H1 (cell line): Measurements from ENCODE around the gene TTC9. TPM values are rescaled to one million over a fixed set of nuclear protein-coding genes. Genes with fewer than 3 reads are reported as not detected.

Experiments used
- JUN ChIP-seq: IDR thresholded peaks from 2 replicates; pipeline ENCODE4 v1.6.1; 2011; ENCODE audit warnings: low read depth, mild to moderate bottlenecking, improper control_type of control experiment, low read length
- NANOG ChIP-seq: IDR thresholded peaks from 2 replicates; pipeline ENCODE4 v1.6.1; 2011; ENCODE audit warnings: low read length, low read depth, mild to moderate bottlenecking, inconsistent platforms; ENCODE audit not compliant: insufficient read depth, poor library complexity, severe bottlenecking
- RAD21 ChIP-seq, 2 experiments: IDR thresholded peaks in 1 of 2; conservative IDR thresholded peaks in 1 of 2; 2 replicates each; pipeline ENCODE4 v1.6.1; 2011; ENCODE audit warnings: low read depth in 2 of 2, low read length in 2 of 2, improper control_type of control experiment in 1 of 2, inconsistent platforms in 1 of 2, mild to moderate bottlenecking in 1 of 2, moderate library complexity in 1 of 2
- RBBP5 ChIP-seq: IDR thresholded peaks from 2 replicates; pipeline ENCODE4 v1.7.1; 2012; ENCODE audit warnings: low read depth, mild to moderate bottlenecking, inconsistent platforms, low read length, moderate library complexity, borderline replicate concordance
- SIRT6 ChIP-seq: IDR thresholded peaks from one replicate; pipeline ENCODE4 v1.7.1; 2012; ENCODE audit warnings: low read length, inconsistent platforms
- SUZ12 ChIP-seq: fragments of 200-600 bp; sonication (generic); IDR thresholded peaks from 2 replicates; pipeline ENCODE4 v1.6.1; 2012; ENCODE audit warnings: mild to moderate bottlenecking, inconsistent platforms, low read length, moderate library complexity, mixed read lengths
- polyA plus RNA-seq, 7 experiments: library from polyadenylated mRNA; depleted of rRNA in 3 of 7; stranded (reverse) in 5 of 7; unstranded in 2 of 7; fragments of >200 nt in 5 of 7; fragments of 200-250 nt in 2 of 7; gene quantifications; 1 replicate in 5 of 7; 2 replicates in 1 of 7; 4 replicates in 1 of 7; pipeline versions ENCODE4 v1.2.1 to v1.2.3, GENCODE V29; 2011 to 2013; ENCODE audit warnings: missing spikeins in 2 of 7, mixed read lengths in 2 of 7
- total RNA-seq: library from RNA; stranded (reverse); fragmentation: NEBNext Ultra II Directional; extraction: Animal tissue kit (Norgen Biotek cat#: 25700); gene quantifications from 2 replicates; pipeline ENCODE4 v1.2.1, GENCODE V29; 2021

Gene TTC9
- total and polyA plus RNA-seq, 2 of the 8 experiments (the other 6 are each of a cell fraction or from before 2014, with no cell fraction given), result 21.0 to 29.5 TPM

GRCh38 chr14:70638416-70638815, 3.3 kb upstream of the TTC9 start (continued):
- no peak for TF ChIP-seq SUZ12
- TF ChIP-seq NANOG, result no peak
- TF ChIP-seq SIRT6, result no peak
- TF ChIP-seq RAD21 (IDR thresholded peaks at IDR 0.05 in 1 of 2, conservative IDR thresholded peaks at IDR 0.05 in 1 of 2; ENCODE audit: low read depth in 2 of 2, low read length in 2 of 2), result no peak
- no peak for TF ChIP-seq JUN
- TF ChIP-seq RBBP5, result no peak
